Liver (tissue), 9 donors: ENCODE measurements around the gene CKAP5. TPM values are rescaled to one million over a fixed set of nuclear protein-coding genes. Genes with fewer than 3 reads are reported as not detected.
A peak's percentile ranks its signal among the peaks of the same experiment; 100 is the strongest.
"Not testable (repeated sequence)": the region's sequence is repeated elsewhere in the genome, so short reads cannot be mapped to it uniquely, and the experiment has no call there.

Experiments used
- DNase-seq: peaks from one replicate; pipeline ENCODE4 v3.0.0-alpha.2; 2017; ENCODE audit warnings: low spot score
- H3K27ac ChIP-seq, 2 donors: one replicate each; pipeline ENCODE4 v1.7.0; 2013; ENCODE audit warnings: inconsistent platforms in 2 of 2, low read length in 2 of 2, control low read depth in 1 of 2, low read depth in 1 of 2, mild to moderate bottlenecking in 1 of 2
- H3K27me3 ChIP-seq, 4 donors: one replicate each; pipeline versions ENCODE4 v1.6.1 to v1.7.0; 2013; ENCODE audit warnings: low read length in 3 of 4, inconsistent platforms in 1 of 4, mild to moderate bottlenecking in 1 of 4, moderate library complexity in 1 of 4; ENCODE audit not compliant: control insufficient read depth in 4 of 4, insufficient read depth in 4 of 4
- H3K36me3 ChIP-seq, 4 donors: one replicate each; pipeline versions ENCODE4 v1.6.1 to v1.7.0; 2013; ENCODE audit warnings: low read length in 3 of 4, mild to moderate bottlenecking in 3 of 4, low read depth in 1 of 4, moderate library complexity in 1 of 4; ENCODE audit not compliant: control insufficient read depth in 4 of 4, insufficient read depth in 3 of 4
- H3K4me1 ChIP-seq, 4 donors: one replicate each; pipeline versions ENCODE4 v1.6.1 to v1.7.0; 2013; ENCODE audit warnings: low read length in 3 of 4, mild to moderate bottlenecking in 3 of 4, moderate library complexity in 1 of 4; ENCODE audit not compliant: control insufficient read depth in 4 of 4, insufficient read depth in 4 of 4
- H3K4me3 ChIP-seq, 3 donors: one replicate each; pipeline versions ENCODE4 v1.6.1 to v1.7.0; 2013; ENCODE audit warnings: low read length in 3 of 3, control low read depth in 1 of 3, low read depth in 1 of 3, mild to moderate bottlenecking in 1 of 3
- H3K9ac ChIP-seq, 2 donors: one replicate each; pipeline ENCODE4 v1.7.0; 2013; ENCODE audit warnings: low read length in 2 of 2, mild to moderate bottlenecking in 2 of 2, moderate library complexity in 2 of 2, control low read depth in 1 of 2, low read depth in 1 of 2
- H3K9me3 ChIP-seq, 4 donors: one replicate each; pipeline versions ENCODE4 v1.6.1 to v1.7.0; 2013; ENCODE audit warnings: low read length in 3 of 4; ENCODE audit not compliant: control insufficient read depth in 4 of 4
- CTCF ChIP-seq: fragments of 150-350 bp; IDR thresholded peaks from 2 replicates; pipeline ENCODE4 v1.5.1; 2017; ENCODE audit warnings: improper control_type of control experiment, low read depth, low read length; ENCODE audit not compliant: missing input control
- EGR1 ChIP-seq, 2 donors: IDR thresholded peaks; 2 replicates each; pipeline ENCODE4 v1.6.1; 2016 to 2018; ENCODE audit warnings: antibody characterized with exemption in 2 of 2, low read depth in 2 of 2
- FOXA1 ChIP-seq: IDR thresholded peaks from 2 replicates; pipeline ENCODE4 v1.6.1; 2016; ENCODE audit warnings: antibody characterized with exemption
- GABPA ChIP-seq, 2 donors: IDR thresholded peaks in 1 of 2; conservative IDR thresholded peaks in 1 of 2; 2 replicates each; pipeline ENCODE4 v1.6.1; 2016; ENCODE audit warnings: antibody characterized with exemption in 2 of 2, mild to moderate bottlenecking in 1 of 2, moderate library complexity in 1 of 2
- HNF4A ChIP-seq, 2 donors: conservative IDR thresholded peaks; 2 replicates each; pipeline ENCODE4 v1.6.1; 2016; ENCODE audit warnings: antibody characterized with exemption in 2 of 2, mild to moderate bottlenecking in 2 of 2
- HNF4G ChIP-seq: IDR thresholded peaks from 2 replicates; pipeline ENCODE4 v1.6.1; 2016; ENCODE audit warnings: antibody characterized with exemption
- JUND ChIP-seq, 2 donors: IDR thresholded peaks; 2 replicates each; pipeline ENCODE4 v1.6.1; 2016; ENCODE audit warnings: antibody characterized with exemption in 2 of 2
- MAX ChIP-seq: IDR thresholded peaks from 2 replicates; pipeline ENCODE4 v1.6.1; 2016; ENCODE audit warnings: antibody characterized with exemption
- NR2F2 ChIP-seq: IDR thresholded peaks from 2 replicates; pipeline ENCODE4 v1.6.1; 2016; ENCODE audit warnings: antibody characterized with exemption
- RAD21 ChIP-seq, 2 donors: IDR thresholded peaks; 2 replicates each; pipeline ENCODE4 v1.6.1; 2016; ENCODE audit warnings: antibody characterized with exemption in 2 of 2, mild to moderate bottlenecking in 2 of 2
- RXRA ChIP-seq, 2 donors: IDR thresholded peaks; 2 replicates each; pipeline ENCODE4 v1.6.1; 2017 to 2018; ENCODE audit warnings: antibody characterized with exemption in 2 of 2, mild to moderate bottlenecking in 1 of 2
- SP1 ChIP-seq: IDR thresholded peaks from 2 replicates; pipeline ENCODE4 v1.6.1; 2018; ENCODE audit warnings: antibody characterized with exemption, mild to moderate bottlenecking
- TAF1 ChIP-seq: conservative IDR thresholded peaks from 2 replicates; pipeline ENCODE4 v1.6.1; 2016; ENCODE audit warnings: antibody characterized with exemption, mild to moderate bottlenecking
- YY1 ChIP-seq: IDR thresholded peaks from 2 replicates; pipeline ENCODE4 v1.6.1; 2016; ENCODE audit warnings: antibody characterized with exemption, mild to moderate bottlenecking
- WGBS: extraction: QIAGEN DNeasy Blood & Tissue Kit; methylation state at CpG from one replicate; pipeline ENCODE4 v1.1.7; 2013; 5-methylcytosine and 5-hydroxymethylcytosine counted together
- polyA plus RNA-seq, 2 donors: library from polyadenylated mRNA; stranded (reverse) in 1 of 2; unstranded in 1 of 2; fragments of 200-250 nt in 1 of 2; fragments of >200 nt in 1 of 2; fragmentation: Nextera tagmentation in 1 of 2; extraction: Ambion mirVana in 1 of 2; gene quantifications; one replicate each; pipeline versions ENCODE4 v1.2.1 to v1.2.3, GENCODE V29; 2013 to 2015
- total RNA-seq, 2 donors: library from RNA; depleted of rRNA; stranded (reverse); fragments of >200 nt; gene quantifications; one replicate each; pipeline ENCODE4 v1.2.3, GENCODE V29; 2014
- TF ChIP-seq, protein P1 (sequence below): IDR thresholded peaks from 2 replicates; pipeline ENCODE4 v1.6.1; 2016; ENCODE audit warnings: antibody characterized with exemption, mild to moderate bottlenecking
- TF ChIP-seq, protein P2 (sequence below): IDR thresholded peaks from 2 replicates; pipeline ENCODE4 v1.6.1; 2016; ENCODE audit warnings: antibody characterized with exemption
- donor health status: healthy.
- donor health status: healthy.
- donor health status: healthy.
- donor health status: healthy.
- donor health status: healthy.

Gene CKAP5
- total and polyA plus RNA-seq, 4 donors: 6.1 to 70.4 (median 15.4) TPM

- no peak for DNase-seq
- H3K9ac ChIP-seq: no peak overlapping the region
- peaks cover 0 to 13% (median 5%) of the 10 kb centered on the region in 4 donors for H3K4me1 ChIP-seq
- TF ChIP-seq, protein P1, sequence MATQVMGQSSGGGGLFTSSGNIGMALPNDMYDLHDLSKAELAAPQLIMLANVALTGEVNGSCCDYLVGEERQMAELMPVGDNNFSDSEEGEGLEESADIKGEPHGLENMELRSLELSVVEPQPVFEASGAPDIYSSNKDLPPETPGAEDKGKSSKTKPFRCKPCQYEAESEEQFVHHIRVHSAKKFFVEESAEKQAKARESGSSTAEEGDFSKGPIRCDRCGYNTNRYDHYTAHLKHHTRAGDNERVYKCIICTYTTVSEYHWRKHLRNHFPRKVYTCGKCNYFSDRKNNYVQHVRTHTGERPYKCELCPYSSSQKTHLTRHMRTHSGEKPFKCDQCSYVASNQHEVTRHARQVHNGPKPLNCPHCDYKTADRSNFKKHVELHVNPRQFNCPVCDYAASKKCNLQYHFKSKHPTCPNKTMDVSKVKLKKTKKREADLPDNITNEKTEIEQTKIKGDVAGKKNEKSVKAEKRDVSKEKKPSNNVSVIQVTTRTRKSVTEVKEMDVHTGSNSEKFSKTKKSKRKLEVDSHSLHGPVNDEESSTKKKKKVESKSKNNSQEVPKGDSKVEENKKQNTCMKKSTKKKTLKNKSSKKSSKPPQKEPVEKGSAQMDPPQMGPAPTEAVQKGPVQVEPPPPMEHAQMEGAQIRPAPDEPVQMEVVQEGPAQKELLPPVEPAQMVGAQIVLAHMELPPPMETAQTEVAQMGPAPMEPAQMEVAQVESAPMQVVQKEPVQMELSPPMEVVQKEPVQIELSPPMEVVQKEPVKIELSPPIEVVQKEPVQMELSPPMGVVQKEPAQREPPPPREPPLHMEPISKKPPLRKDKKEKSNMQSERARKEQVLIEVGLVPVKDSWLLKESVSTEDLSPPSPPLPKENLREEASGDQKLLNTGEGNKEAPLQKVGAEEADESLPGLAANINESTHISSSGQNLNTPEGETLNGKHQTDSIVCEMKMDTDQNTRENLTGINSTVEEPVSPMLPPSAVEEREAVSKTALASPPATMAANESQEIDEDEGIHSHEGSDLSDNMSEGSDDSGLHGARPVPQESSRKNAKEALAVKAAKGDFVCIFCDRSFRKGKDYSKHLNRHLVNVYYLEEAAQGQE: no peak
- no peak for TF ChIP-seq RAD21 (IDR thresholded peaks at IDR 0.05)
- TF ChIP-seq RXRA (IDR thresholded peaks at IDR 0.05): peak; percentile 46 to 68
- TF ChIP-seq JUND (IDR thresholded peaks at IDR 0.05): no peak
- TF ChIP-seq NR2F2: peak; percentile 63
- peak in 1 of 2 donors; percentile 38 for TF ChIP-seq GABPA (IDR thresholded peaks at IDR 0.05 in 1 of 2, conservative IDR thresholded peaks at IDR 0.05 in 1 of 2)
- peak; percentile 56 for TF ChIP-seq SP1
- peak; percentile 36 to 37 for TF ChIP-seq HNF4A (conservative IDR thresholded peaks at IDR 0.05)
- no peak for TF ChIP-seq FOXA1
- TF ChIP-seq, protein P2, sequence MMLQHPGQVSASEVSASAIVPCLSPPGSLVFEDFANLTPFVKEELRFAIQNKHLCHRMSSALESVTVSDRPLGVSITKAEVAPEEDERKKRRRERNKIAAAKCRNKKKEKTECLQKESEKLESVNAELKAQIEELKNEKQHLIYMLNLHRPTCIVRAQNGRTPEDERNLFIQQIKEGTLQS: no peak
- TF ChIP-seq TAF1: no peak
- no peak for TF ChIP-seq MAX
- TF ChIP-seq CTCF: no peak
- TF ChIP-seq YY1: no peak
- no peak for TF ChIP-seq EGR1 (IDR thresholded peaks at IDR 0.05; ENCODE audit: low read depth in 2 of 2)
- TF ChIP-seq HNF4G: no peak
- WGBS: 48% methylated on average over 10 of the region's 10 CpGs
- H3K27ac ChIP-seq: peak overlapping the region; percentile 85 to 92
- no peak overlapping the region for H3K4me3 ChIP-seq
- H3K9me3 ChIP-seq: no peaks in the 10 kb centered on the region
- H3K36me3 ChIP-seq: peaks cover 2 to 11% (median 6%) of the 10 kb centered on the region in 4 donors
- H3K27me3 ChIP-seq: no peaks in the 10 kb centered on the region
Measured at GRCh38 chr11:46710821-46711269, 135.2 kb downstream of the CKAP5 start.

DNA sequence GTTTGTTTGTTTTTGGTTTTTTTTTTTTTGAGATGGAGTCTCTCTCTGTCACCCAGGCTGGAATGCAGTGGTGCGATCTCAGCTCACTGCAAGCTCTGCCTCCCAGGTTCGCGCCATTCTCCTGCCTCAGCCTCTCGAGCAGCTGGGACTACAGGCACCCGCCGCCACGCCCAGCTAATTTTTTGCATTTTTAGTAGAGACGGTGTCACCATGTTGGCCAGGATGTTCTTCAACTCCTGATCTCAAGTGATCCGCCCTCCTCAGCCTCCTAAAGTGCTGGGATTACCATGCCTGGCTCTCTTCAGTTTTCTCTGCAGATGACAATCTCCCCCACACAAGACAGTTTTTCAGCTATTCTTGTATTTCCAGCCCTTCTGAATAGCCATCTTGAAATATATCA lies 136.7 kb downstream of the CKAP5 start:
- H3K27ac ChIP-seq, DNase-seq, H3K9ac ChIP-seq, H3K4me3 ChIP-seq, H3K27me3 ChIP-seq, H3K4me1 ChIP-seq, H3K9me3 ChIP-seq: not testable (repeated sequence)
- H3K36me3 ChIP-seq: peaks cover 10 to 26% (median 18%) of the 10 kb centered on the region in 4 donors
- 95% methylated on average over 9 of the region's 9 CpGs for WGBS
